ENCODE data around the gene GRIA1.

GRCh38 chr5:153456354-153456753, 34.1 kb upstream of the GRIA1 start:
- TF ChIP-seq ZNF274 (IDR thresholded peaks at IDR 0.05; ENCODE audit: low read depth, low read length) (no peak), YY1 (IDR thresholded peaks at IDR 0.05; ENCODE audit: insufficient read depth, insufficient read length) (no peak)
